Skeletal muscle satellite cell (primary cell): ENCODE results near the gene DCLK1.

Experiments used
- H3K27me3 ChIP-seq: 2 replicates; pipeline ENCODE4 v1.7.0; 2013; ENCODE audit warnings: low read length; ENCODE audit not compliant: control insufficient read depth, insufficient read depth
- H3K36me3 ChIP-seq: 2 replicates; pipeline ENCODE4 v1.7.0; 2013; ENCODE audit warnings: mild to moderate bottlenecking, control low read depth, low read length; ENCODE audit not compliant: insufficient read depth
- H3K4me1 ChIP-seq: 2 replicates; pipeline ENCODE4 v1.7.0; 2013; ENCODE audit warnings: low read length; ENCODE audit not compliant: control insufficient read depth, insufficient read depth
- H3K4me2 ChIP-seq: 2 replicates; pipeline ENCODE4 v1.7.0; 2013; ENCODE audit warnings: mild to moderate bottlenecking, low read length
- H3K4me3 ChIP-seq: 2 replicates; pipeline ENCODE4 v1.7.0; 2013; ENCODE audit warnings: low read length
- H3K9ac ChIP-seq: 2 replicates; pipeline ENCODE4 v1.7.0; 2013; ENCODE audit warnings: mild to moderate bottlenecking, low read depth, low read length, moderate library complexity
- H3K9me3 ChIP-seq: replicated peaks from 2 replicates; pipeline ENCODE4 v1.7.0; 2013; ENCODE audit warnings: mild to moderate bottlenecking, control low read depth, low read length

Gene DCLK1

GRCh38 chr13:35927567-35928021 lies 203.6 kb downstream of the DCLK1 start:
- H3K9me3 ChIP-seq, result no peaks in the 10 kb centered on the region
- H3K27me3 ChIP-seq, result no peaks in the 10 kb centered on the region
- peaks cover 33% of the 10 kb centered on the region for H3K4me1 ChIP-seq
- no peak overlapping the region for H3K9ac ChIP-seq
- no peaks in the 10 kb centered on the region for H3K36me3 ChIP-seq
- no peak overlapping the region for H3K4me2 ChIP-seq
- no peak overlapping the region for H3K4me3 ChIP-seq

- H3K4me1 ChIP-seq, result peaks cover 37% of the 10 kb centered on the region
- no peaks in the 10 kb centered on the region for H3K36me3 ChIP-seq
- no peak overlapping the region for H3K4me3 ChIP-seq
- no peak overlapping the region for H3K9ac ChIP-seq
- H3K4me2 ChIP-seq, result no peak overlapping the region
- no peaks in the 10 kb centered on the region for H3K27me3 ChIP-seq
- H3K9me3 ChIP-seq, result no peaks in the 10 kb centered on the region
Observed at GRCh38 chr13:35926859-35927530, 204.2 kb downstream of the DCLK1 start.

- Histone ChIP-seq H3K36me3 (no peaks in the 10 kb centered on the region), H3K4me3 (no peak overlapping the region), H3K4me2 (no peak overlapping the region), H3K9me3 (no peaks in the 10 kb centered on the region), H3K27me3 (no peaks in the 10 kb centered on the region), H3K9ac (no peak overlapping the region), H3K4me1 (peaks cover 37% of the 10 kb centered on the region)
Observed at GRCh38 chr13:35925669-35926068, 205.5 kb downstream of the DCLK1 start.

- Histone ChIP-seq H3K36me3 (no peaks in the 10 kb centered on the region), H3K9ac (peak overlapping the region; percentile 13), H3K4me2 (peak overlapping the region; percentile 38), H3K9me3 (no peaks in the 10 kb centered on the region), H3K4me1 (peaks cover 39% of the 10 kb centered on the region), H3K4me3 (no peak overlapping the region), H3K27me3 (no peaks in the 10 kb centered on the region)
Observed at GRCh38 chr13:35923347-35923746, 207.8 kb downstream of the DCLK1 start.

GRCh38 chr13:35920816-35921215 lies 210.4 kb downstream of the DCLK1 start:
- no peak overlapping the region for H3K9ac ChIP-seq
- no peak overlapping the region for H3K4me3 ChIP-seq
- no peaks in the 10 kb centered on the region for H3K36me3 ChIP-seq
- no peaks in the 10 kb centered on the region for H3K27me3 ChIP-seq
- no peak overlapping the region for H3K4me2 ChIP-seq
- peaks cover 46% of the 10 kb centered on the region for H3K4me1 ChIP-seq
- no peaks in the 10 kb centered on the region for H3K9me3 ChIP-seq

GRCh38 chr13:35917942-35918645 lies 213.1 kb downstream of the DCLK1 start:
- peaks cover 43% of the 10 kb centered on the region for H3K4me1 ChIP-seq
- H3K4me3 ChIP-seq, result no peak overlapping the region
- H3K27me3 ChIP-seq, result no peaks in the 10 kb centered on the region
- no peaks in the 10 kb centered on the region for H3K9me3 ChIP-seq
- H3K4me2 ChIP-seq, result peak overlapping the region; percentile 76
- no peaks in the 10 kb centered on the region for H3K36me3 ChIP-seq
- peak overlapping the region; percentile 8 for H3K9ac ChIP-seq

GRCh38 chr13:35917252-35917941 lies 213.8 kb downstream of the DCLK1 start:
- peak overlapping the region; percentile 61 for H3K9ac ChIP-seq
- no peaks in the 10 kb centered on the region for H3K36me3 ChIP-seq
- peak overlapping the region; percentile 76 for H3K4me2 ChIP-seq
- no peaks in the 10 kb centered on the region for H3K27me3 ChIP-seq
- no peaks in the 10 kb centered on the region for H3K9me3 ChIP-seq
- peaks cover 36% of the 10 kb centered on the region for H3K4me1 ChIP-seq
- H3K4me3 ChIP-seq, result peak overlapping the region; percentile 43

GRCh38 chr13:35916146-35916545 lies 215.0 kb downstream of the DCLK1 start:
- Histone ChIP-seq H3K9me3 (no peaks in the 10 kb centered on the region), H3K27me3 (no peaks in the 10 kb centered on the region), H3K9ac (no peak overlapping the region), H3K36me3 (no peaks in the 10 kb centered on the region), H3K4me3 (no peak overlapping the region), H3K4me2 (no peak overlapping the region), H3K4me1 (peaks cover 35% of the 10 kb centered on the region)

GRCh38 chr13:35914662-35915061 lies 216.5 kb downstream of the DCLK1 start:
- H3K9me3 ChIP-seq, result no peaks in the 10 kb centered on the region
- no peaks in the 10 kb centered on the region for H3K27me3 ChIP-seq
- no peak overlapping the region for H3K9ac ChIP-seq
- no peaks in the 10 kb centered on the region for H3K36me3 ChIP-seq
- no peak overlapping the region for H3K4me2 ChIP-seq
- H3K4me3 ChIP-seq, result no peak overlapping the region
- H3K4me1 ChIP-seq, result peaks cover 35% of the 10 kb centered on the region

- Histone ChIP-seq H3K4me2 (no peak overlapping the region), H3K4me1 (peaks cover 27% of the 10 kb centered on the region), H3K4me3 (no peak overlapping the region), H3K27me3 (no peaks in the 10 kb centered on the region), H3K36me3 (no peaks in the 10 kb centered on the region), H3K9me3 (no peaks in the 10 kb centered on the region), H3K9ac (no peak overlapping the region)
Observed at GRCh38 chr13:35912841-35913240, 218.3 kb downstream of the DCLK1 start.

GRCh38 chr13:35909837-35910540 lies 221.2 kb downstream of the DCLK1 start:
- Histone ChIP-seq H3K9ac (no peak overlapping the region), H3K9me3 (no peaks in the 10 kb centered on the region), H3K4me1 (peaks cover 4% of the 10 kb centered on the region), H3K36me3 (no peaks in the 10 kb centered on the region), H3K27me3 (no peaks in the 10 kb centered on the region), H3K4me2 (no peak overlapping the region), H3K4me3 (no peak overlapping the region)
